ENCODE measurements around the gene DYNLT2. TPM values are rescaled to one million over a fixed set of nuclear protein-coding genes. Genes with fewer than 3 reads are reported as not detected.
"Not testable (repeated sequence)": the region's sequence is repeated elsewhere in the genome, so short reads cannot be mapped to it uniquely, and the experiment has no call there.

The DYNLT2 gene
- total RNA-seq, 1 donor from 2014 or later, result 1.1 TPM

DNA sequence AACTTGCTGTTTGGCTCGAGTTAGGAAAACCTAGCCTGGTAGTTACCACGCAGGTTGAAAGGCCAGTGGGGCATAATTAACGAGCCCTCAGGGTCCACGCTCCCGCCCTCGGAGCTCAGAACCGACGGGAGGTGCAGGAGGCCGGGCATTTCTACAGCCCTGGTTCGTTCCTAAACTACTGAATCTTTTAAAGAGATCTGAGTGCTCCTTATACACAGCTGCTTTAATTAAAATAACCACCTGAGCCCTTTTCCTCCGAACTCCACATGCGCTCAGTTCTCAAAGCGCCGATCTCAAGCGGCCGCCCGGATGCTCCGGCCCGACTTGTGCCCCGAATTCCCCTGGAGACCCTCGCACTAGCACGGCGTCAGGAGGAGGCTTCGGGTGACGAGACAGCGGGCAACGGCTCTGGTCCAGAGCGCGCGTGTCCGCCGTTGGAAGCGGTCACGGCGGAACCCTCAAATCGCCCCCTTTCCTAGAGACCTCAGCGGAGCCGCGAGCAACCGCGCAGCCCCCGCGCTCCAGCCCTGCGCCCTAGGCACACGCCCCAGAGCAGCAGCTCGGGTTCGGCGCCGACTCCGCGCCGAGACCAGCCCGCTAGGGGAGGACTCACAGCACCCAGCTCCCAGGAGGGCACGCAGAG, 49.9 kb downstream of the DYNLT2 start:
- no peak for FAIRE-seq
- peaks cover 2% of the 10 kb centered on the region for H3K36me3 ChIP-seq (ENCODE audit: control insufficient read depth, insufficient read depth, low read length)
- H3K27me3 ChIP-seq (ENCODE audit: control insufficient read depth, insufficient read depth, low read length), result no peaks in the 10 kb centered on the region
- H3K4me3 ChIP-seq (ENCODE audit: low read depth, low read length), result peak overlapping the region; percentile 79
- TF ChIP-seq, protein P1, sequence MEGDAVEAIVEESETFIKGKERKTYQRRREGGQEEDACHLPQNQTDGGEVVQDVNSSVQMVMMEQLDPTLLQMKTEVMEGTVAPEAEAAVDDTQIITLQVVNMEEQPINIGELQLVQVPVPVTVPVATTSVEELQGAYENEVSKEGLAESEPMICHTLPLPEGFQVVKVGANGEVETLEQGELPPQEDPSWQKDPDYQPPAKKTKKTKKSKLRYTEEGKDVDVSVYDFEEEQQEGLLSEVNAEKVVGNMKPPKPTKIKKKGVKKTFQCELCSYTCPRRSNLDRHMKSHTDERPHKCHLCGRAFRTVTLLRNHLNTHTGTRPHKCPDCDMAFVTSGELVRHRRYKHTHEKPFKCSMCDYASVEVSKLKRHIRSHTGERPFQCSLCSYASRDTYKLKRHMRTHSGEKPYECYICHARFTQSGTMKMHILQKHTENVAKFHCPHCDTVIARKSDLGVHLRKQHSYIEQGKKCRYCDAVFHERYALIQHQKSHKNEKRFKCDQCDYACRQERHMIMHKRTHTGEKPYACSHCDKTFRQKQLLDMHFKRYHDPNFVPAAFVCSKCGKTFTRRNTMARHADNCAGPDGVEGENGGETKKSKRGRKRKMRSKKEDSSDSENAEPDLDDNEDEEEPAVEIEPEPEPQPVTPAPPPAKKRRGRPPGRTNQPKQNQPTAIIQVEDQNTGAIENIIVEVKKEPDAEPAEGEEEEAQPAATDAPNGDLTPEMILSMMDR (IDR thresholded peaks at IDR 0.05; ENCODE audit: insufficient read depth, low read length, severe bottlenecking), result no peak
- peak; percentile 15 for DNase-seq (ENCODE audit: low read depth)

DNA sequence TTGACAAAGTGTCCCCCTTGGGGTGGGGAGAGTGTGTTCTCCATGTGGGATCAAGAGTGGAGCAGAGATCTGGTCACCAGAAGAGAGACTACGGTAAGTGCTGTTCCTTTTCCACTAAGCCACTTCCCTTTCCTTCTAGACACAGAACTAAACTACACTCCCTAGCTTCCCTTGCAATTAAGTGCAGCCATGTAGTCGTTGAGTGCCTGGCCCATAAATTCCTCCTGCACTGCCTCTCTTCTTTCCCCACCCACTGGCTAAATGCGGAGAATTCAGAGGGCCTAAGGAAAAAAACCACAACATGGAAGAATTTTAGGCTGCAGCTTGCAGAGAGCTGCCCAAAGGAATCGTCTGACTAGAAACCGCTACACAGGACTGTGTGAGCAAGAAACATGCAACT, 51.1 kb downstream of the DYNLT2 start:
- Histone ChIP-seq H3K27me3 (ENCODE audit: control insufficient read depth, insufficient read depth, low read length) (no peaks in the 10 kb centered on the region), H3K4me3 (ENCODE audit: low read depth, low read length) (no peak overlapping the region), H3K36me3 (ENCODE audit: control insufficient read depth, insufficient read depth, low read length) (peaks cover 2% of the 10 kb centered on the region)
- FAIRE-seq (no peak), DNase-seq (ENCODE audit: low read depth) (no peak)
- TF ChIP-seq, protein P1 (IDR thresholded peaks at IDR 0.05; ENCODE audit: insufficient read depth, low read length, severe bottlenecking), result no peak

DNA sequence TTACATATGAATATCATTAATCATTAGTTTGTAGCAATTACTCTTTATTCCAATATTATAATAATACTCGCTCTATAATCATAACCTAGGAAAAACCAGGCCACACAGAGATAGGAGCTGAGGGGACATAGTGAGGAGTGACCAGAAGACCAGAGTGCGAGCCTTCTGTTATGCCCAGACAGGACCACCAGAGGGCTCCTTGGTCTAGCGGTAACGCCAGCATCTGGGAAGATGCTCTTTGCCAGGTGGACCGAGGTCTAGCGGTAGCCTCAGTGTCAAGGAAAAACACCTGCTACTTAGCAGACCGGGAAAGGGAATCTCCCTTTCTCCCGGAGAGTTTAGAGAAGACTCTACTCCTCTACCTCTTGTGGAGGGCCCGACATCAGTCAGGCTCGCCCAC, 54.3 kb downstream of the DYNLT2 start:
- FAIRE-seq; DNase-seq (ENCODE audit: low read depth); H3K4me3 ChIP-seq (ENCODE audit: low read depth, low read length); H3K27me3 ChIP-seq (ENCODE audit: control insufficient read depth, insufficient read depth, low read length); H3K36me3 ChIP-seq (ENCODE audit: control insufficient read depth, insufficient read depth, low read length): not testable (repeated sequence)
- TF ChIP-seq, protein P1 (IDR thresholded peaks at IDR 0.05; ENCODE audit: insufficient read depth, low read length, severe bottlenecking), result peak; percentile 40

DNA sequence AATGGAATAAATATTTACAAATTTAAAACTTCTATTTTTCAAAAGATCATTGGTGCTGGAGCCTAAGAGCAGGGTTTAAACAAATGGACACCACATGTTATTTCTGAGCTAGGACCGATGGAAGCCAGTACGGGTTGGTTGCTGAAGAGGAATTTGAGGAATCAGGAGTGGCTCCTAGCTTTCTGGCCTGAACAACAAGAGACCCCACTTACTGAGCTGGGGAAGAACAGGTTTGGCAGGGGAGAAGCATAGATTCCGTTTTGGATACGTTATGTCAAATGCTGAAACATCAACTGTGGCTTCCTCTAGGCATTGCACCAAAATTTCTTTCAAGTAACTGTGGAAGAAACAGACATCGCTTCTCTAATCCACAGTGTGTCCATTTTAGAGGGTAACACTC, 56.2 kb downstream of the DYNLT2 start:
- TF ChIP-seq, protein P1 (IDR thresholded peaks at IDR 0.05; ENCODE audit: insufficient read depth, low read length, severe bottlenecking), result no peak
- H3K4me3 ChIP-seq (ENCODE audit: low read depth, low read length), result no peak overlapping the region
- FAIRE-seq (no peak), DNase-seq (ENCODE audit: low read depth) (no peak)
- peaks cover 2% of the 10 kb centered on the region for H3K36me3 ChIP-seq (ENCODE audit: control insufficient read depth, insufficient read depth, low read length)
- H3K27me3 ChIP-seq (ENCODE audit: control insufficient read depth, insufficient read depth, low read length), result no peaks in the 10 kb centered on the region

- FAIRE-seq (no peak), DNase-seq (ENCODE audit: low read depth) (no peak)
Measured at GRCh38 chr6:169692516-169692915, 58.9 kb downstream of the DYNLT2 start.

More at GRCh38 chr6:169692516-169692915, 58.9 kb downstream of the DYNLT2 start:
- H3K4me3 ChIP-seq (ENCODE audit: low read depth, low read length), result no peak overlapping the region
- TF ChIP-seq, protein P1 (IDR thresholded peaks at IDR 0.05; ENCODE audit: insufficient read depth, low read length, severe bottlenecking), result no peak
- H3K36me3 ChIP-seq (ENCODE audit: control insufficient read depth, insufficient read depth, low read length), result no peaks in the 10 kb centered on the region
- no peaks in the 10 kb centered on the region for H3K27me3 ChIP-seq (ENCODE audit: control insufficient read depth, insufficient read depth, low read length)
